ENCODE results near the gene CABP4. TPM values are rescaled to one million over a fixed set of nuclear protein-coding genes. Genes with fewer than 3 reads are reported as not detected.

Gene CABP4
- total RNA-seq, 1 experiment from 2014 or later = 24.8 TPM

- CTCF ChIA-PET = no interaction called here
- no TSS peak for BruUV-seq (replicated peaks)
Measured at GRCh38 chr11:67491276-67492068, 36.3 kb downstream of the CABP4 start.

GRCh38 chr11:67492069-67492727 lies 37.0 kb downstream of the CABP4 start:
- Mint-ChIP-seq H3K4me1 (ENCODE audit: low read depth, unreplicated experiment) (no peaks in the 10 kb centered on the region), H3K27ac (ENCODE audit: unreplicated experiment) (no peak overlapping the region), H3K36me3 (ENCODE audit: insufficient read depth, unreplicated experiment) (peaks cover 63% of the 10 kb centered on the region)

More at GRCh38 chr11:67491276-67492068, 36.3 kb downstream of the CABP4 start:
- no peaks in the 10 kb centered on the region for H3K4me1 Mint-ChIP-seq (ENCODE audit: low read depth, unreplicated experiment)
- no peak for TF ChIP-seq CTCF (IDR thresholded peaks at IDR 0.05; ENCODE audit: unreplicated experiment)
- no peak overlapping the region for H3K27ac Mint-ChIP-seq (ENCODE audit: unreplicated experiment)
- peaks cover 56% of the 10 kb centered on the region for H3K36me3 Mint-ChIP-seq (ENCODE audit: insufficient read depth, unreplicated experiment)
- H3K9me3 Mint-ChIP-seq (ENCODE audit: low read depth, unreplicated experiment) = no peaks in the 10 kb centered on the region
- intact Hi-C loops (cut with micrococcal nuclease; ENCODE audit: unreplicated experiment) = no loop called here
- H3K4me3 Mint-ChIP-seq (ENCODE audit: low read depth, unreplicated experiment) = no peak overlapping the region
- H3K27me3 Mint-ChIP-seq (ENCODE audit: unreplicated experiment) = no peaks in the 10 kb centered on the region
- no peak for DNase-seq

GRCh38 chr11:67492801-67493547 lies 37.8 kb downstream of the CABP4 start:
- Mint-ChIP-seq H3K4me1 (ENCODE audit: low read depth, unreplicated experiment) (no peaks in the 10 kb centered on the region), H3K36me3 (ENCODE audit: insufficient read depth, unreplicated experiment) (peaks cover 66% of the 10 kb centered on the region), H3K9me3 (ENCODE audit: low read depth, unreplicated experiment) (no peaks in the 10 kb centered on the region), H3K27me3 (ENCODE audit: unreplicated experiment) (no peaks in the 10 kb centered on the region), H3K27ac (ENCODE audit: unreplicated experiment) (no peak overlapping the region), H3K4me3 (ENCODE audit: low read depth, unreplicated experiment) (no peak overlapping the region)
- DNase-seq = no peak
- CTCF ChIA-PET = interaction anchor here (0.5 kb wide), 1 partner anchor 83 kb away, joined by 4 read pairs; no protein-coding TSS in a partner anchor
- BruUV-seq (replicated peaks) = no TSS peak
- intact Hi-C loops (cut with micrococcal nuclease; ENCODE audit: unreplicated experiment) = no loop called here
- no peak for TF ChIP-seq CTCF (IDR thresholded peaks at IDR 0.05; ENCODE audit: unreplicated experiment)

More at GRCh38 chr11:67492069-67492727, 37.0 kb downstream of the CABP4 start:
- intact Hi-C loops (cut with micrococcal nuclease; ENCODE audit: unreplicated experiment) = no loop called here
- CTCF ChIA-PET = interaction anchor here (0.5 kb wide), 1 partner anchor 83 kb away, joined by 4 read pairs; no protein-coding TSS in a partner anchor
- no peaks in the 10 kb centered on the region for H3K27me3 Mint-ChIP-seq (ENCODE audit: unreplicated experiment)
- TF ChIP-seq CTCF (IDR thresholded peaks at IDR 0.05; ENCODE audit: unreplicated experiment) = no peak
- H3K9me3 Mint-ChIP-seq (ENCODE audit: low read depth, unreplicated experiment) = no peaks in the 10 kb centered on the region
- no peak for DNase-seq
- no TSS peak for BruUV-seq (replicated peaks)
- H3K4me3 Mint-ChIP-seq (ENCODE audit: low read depth, unreplicated experiment) = no peak overlapping the region

- H3K4me1 Mint-ChIP-seq (ENCODE audit: low read depth, unreplicated experiment) = no peaks in the 10 kb centered on the region
- intact Hi-C loops (cut with micrococcal nuclease; ENCODE audit: unreplicated experiment) = no loop called here
- BruUV-seq (replicated peaks) = no TSS peak
- H3K27ac Mint-ChIP-seq (ENCODE audit: unreplicated experiment) = no peak overlapping the region
- no peaks in the 10 kb centered on the region for H3K9me3 Mint-ChIP-seq (ENCODE audit: low read depth, unreplicated experiment)
- H3K27me3 Mint-ChIP-seq (ENCODE audit: unreplicated experiment) = no peaks in the 10 kb centered on the region
- no peak for TF ChIP-seq CTCF (IDR thresholded peaks at IDR 0.05; ENCODE audit: unreplicated experiment)
- no peak overlapping the region for H3K4me3 Mint-ChIP-seq (ENCODE audit: low read depth, unreplicated experiment)
- no peak for DNase-seq
- peaks cover 66% of the 10 kb centered on the region for H3K36me3 Mint-ChIP-seq (ENCODE audit: insufficient read depth, unreplicated experiment)
- CTCF ChIA-PET = no interaction called here
Measured at GRCh38 chr11:67493548-67494370, 38.6 kb downstream of the CABP4 start.
